ENCODE data around the gene UVRAG.

DNA sequence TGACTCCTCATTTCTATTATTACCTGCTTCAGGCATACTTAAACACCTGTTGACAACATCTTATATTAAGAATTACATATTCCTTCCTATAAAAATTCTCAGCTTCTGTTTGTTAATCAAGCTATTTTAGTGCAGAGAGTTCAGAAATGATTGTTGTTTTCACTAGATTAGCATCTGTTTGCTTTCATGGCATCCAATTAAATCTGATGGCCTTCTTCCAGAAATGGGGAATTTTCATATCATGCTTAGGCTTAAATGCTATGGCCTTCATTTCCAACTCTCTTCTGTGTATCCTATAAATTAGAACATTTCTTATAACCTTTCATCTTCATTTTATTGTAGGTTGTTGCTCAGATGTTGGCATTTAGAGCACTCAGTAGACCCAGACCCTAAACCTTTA is 211.3 kb downstream of the UVRAG start:
- TF ChIP-seq, protein P1, sequence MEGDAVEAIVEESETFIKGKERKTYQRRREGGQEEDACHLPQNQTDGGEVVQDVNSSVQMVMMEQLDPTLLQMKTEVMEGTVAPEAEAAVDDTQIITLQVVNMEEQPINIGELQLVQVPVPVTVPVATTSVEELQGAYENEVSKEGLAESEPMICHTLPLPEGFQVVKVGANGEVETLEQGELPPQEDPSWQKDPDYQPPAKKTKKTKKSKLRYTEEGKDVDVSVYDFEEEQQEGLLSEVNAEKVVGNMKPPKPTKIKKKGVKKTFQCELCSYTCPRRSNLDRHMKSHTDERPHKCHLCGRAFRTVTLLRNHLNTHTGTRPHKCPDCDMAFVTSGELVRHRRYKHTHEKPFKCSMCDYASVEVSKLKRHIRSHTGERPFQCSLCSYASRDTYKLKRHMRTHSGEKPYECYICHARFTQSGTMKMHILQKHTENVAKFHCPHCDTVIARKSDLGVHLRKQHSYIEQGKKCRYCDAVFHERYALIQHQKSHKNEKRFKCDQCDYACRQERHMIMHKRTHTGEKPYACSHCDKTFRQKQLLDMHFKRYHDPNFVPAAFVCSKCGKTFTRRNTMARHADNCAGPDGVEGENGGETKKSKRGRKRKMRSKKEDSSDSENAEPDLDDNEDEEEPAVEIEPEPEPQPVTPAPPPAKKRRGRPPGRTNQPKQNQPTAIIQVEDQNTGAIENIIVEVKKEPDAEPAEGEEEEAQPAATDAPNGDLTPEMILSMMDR (IDR thresholded peaks at IDR 0.05; ENCODE audit: low read depth, low read length): no peak
- no peak for TF ChIP-seq EZH2phosphoT487 (IDR thresholded peaks at IDR 0.05; ENCODE audit: low read depth)

Measured in OCI-LY3 (cell line).